LNCAP (cell line): ENCODE data around the gene SAMD13.

Experiments used
- TF ChIP-seq, protein P1 (sequence below): fragments of 450-650 bp; IDR thresholded peaks from 2 replicates; pipeline ENCODE4 v1.5.1; 2017; ENCODE audit warnings: mild to moderate bottlenecking

Gene SAMD13

DNA sequence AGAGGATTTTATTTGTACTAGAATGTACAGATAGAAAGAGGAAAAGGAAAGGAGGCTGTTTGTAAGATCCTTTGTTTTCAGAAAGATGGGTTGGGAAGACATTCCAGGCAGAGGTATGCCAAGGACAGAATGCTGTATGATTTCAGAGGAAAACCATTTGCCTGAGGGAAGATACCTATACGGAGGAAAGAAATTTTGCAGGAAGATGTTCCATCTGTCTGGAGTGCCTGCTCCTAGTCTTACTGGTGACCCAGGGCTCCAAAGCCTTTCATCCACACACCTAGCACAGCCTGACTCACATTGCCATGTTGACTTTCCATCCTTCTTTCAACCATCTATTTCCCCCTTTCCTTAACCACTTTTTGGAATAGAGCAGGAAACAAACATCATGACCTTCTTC lies 18.2 kb downstream of the SAMD13 start:
- TF ChIP-seq, protein P1, sequence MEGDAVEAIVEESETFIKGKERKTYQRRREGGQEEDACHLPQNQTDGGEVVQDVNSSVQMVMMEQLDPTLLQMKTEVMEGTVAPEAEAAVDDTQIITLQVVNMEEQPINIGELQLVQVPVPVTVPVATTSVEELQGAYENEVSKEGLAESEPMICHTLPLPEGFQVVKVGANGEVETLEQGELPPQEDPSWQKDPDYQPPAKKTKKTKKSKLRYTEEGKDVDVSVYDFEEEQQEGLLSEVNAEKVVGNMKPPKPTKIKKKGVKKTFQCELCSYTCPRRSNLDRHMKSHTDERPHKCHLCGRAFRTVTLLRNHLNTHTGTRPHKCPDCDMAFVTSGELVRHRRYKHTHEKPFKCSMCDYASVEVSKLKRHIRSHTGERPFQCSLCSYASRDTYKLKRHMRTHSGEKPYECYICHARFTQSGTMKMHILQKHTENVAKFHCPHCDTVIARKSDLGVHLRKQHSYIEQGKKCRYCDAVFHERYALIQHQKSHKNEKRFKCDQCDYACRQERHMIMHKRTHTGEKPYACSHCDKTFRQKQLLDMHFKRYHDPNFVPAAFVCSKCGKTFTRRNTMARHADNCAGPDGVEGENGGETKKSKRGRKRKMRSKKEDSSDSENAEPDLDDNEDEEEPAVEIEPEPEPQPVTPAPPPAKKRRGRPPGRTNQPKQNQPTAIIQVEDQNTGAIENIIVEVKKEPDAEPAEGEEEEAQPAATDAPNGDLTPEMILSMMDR: no peak

DNA sequence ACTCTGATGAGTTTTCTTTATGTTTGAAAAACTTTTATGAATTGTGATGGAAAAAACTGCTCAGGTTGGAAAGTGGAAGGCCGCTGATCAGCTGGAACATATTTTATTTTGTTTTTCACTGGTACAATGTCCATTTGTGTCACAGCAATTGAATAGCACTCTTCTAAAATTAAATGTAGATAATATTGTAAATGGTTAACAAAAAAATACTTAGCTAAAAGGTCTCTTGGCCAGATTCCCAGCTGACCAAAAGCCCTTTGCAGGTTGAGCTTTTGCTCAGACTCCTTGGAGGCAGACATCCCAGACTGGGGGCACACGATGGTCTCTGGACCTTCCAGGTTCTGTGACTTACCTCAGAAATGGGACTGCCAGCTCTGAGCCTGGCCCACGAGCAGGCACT lies 26.3 kb downstream of the SAMD13 start:
- TF ChIP-seq, protein P1: no peak

DNA sequence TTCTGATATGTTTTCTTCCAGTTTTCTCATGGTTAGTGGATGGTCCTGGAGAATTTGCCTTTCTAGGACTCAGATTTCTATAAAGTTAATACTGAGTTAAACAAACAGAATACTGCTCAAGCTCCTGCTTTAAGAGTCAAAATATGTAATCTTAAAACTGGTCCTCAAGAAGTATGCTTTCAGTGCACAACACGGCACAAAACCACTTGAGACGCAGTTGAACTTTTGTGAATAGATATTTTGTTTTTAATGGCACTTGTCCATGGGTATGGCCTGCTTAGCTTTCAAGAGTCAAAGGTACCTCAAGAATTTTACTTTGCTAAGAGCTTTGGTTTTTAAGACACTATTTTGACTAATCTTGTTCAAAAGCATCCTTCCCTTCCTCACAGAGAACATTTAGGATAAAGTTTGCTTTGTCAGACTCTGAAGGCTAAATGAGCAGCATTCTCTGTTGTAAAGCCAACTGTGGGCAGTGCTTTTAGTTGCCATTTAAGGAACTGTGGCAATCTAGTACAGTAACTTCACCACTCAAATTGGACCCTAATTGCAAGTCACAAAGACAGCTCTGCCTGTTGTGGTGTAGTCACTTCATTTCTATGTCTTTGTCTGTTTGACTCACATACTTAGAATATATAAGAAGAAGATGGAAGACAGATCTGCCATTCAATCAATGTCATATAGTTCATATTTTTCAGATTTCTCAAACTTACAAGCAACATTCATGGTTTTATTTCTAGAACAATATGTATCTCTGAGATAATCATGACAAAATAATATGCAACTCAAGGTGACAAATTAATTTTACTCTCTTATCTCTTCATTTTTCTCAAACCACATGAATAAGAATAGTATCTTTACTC lies 28.8 kb downstream of the SAMD13 start:
- TF ChIP-seq, protein P1: no peak

DNA sequence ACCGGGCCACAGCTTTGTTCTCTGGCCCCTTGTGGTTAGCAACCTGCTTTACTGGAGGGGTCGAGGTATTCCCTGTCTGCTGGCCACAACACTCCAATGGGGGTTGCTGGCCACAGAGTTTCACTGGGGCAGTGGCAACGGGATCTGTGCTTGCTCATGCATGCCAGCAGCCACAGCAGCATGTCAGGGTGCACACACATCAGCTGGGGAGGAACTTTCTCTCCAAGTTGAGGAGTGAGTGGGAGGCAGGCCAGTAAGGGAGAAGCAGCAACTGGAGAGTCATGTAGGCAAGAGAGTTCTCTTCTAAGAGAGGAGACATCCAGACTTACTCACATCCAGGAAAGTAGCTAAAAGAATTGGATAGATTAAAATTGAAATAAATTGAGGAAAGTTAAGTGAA lies 38.0 kb downstream of the SAMD13 start:
- TF ChIP-seq, protein P1: no peak

DNA sequence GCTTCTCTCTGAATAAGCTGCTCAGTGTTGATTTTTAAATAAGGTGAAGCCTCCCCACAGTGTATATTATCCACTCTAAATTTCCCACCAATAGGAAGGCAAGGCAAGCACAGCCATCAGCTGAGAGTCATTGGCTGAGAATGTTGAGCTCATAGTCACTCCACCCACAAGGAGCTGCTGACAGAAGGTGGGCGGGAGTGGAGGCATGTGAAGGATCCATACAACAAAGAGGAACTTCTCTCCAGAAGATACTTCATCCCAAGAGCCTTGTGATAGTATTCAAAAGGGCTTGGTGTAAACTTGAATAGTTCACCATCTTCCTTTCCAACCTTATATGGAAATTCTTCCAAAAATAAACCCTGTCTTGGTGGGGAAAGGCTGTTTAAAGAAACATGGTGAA lies 42.8 kb downstream of the SAMD13 start:
- TF ChIP-seq, protein P1: no peak

DNA sequence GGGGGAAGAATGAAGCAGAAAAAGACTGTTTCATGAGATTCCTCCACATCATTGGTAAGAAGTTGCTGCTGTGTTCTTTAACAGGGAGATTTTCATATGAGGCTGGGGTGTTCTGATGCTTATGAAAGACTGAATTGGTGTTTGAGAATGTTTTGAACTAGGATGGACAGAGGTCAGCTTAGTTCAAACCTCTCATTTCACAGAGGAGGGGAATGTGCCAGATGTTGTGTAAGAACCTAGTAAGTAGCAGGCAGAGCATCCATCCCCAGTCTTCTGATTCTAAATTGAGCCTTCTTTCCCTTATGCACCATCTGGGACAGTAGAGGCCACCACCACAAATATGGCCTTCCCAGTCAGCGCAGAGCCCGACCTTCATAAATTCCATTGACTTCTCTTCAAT lies 43.7 kb downstream of the SAMD13 start:
- TF ChIP-seq, protein P1: no peak

DNA sequence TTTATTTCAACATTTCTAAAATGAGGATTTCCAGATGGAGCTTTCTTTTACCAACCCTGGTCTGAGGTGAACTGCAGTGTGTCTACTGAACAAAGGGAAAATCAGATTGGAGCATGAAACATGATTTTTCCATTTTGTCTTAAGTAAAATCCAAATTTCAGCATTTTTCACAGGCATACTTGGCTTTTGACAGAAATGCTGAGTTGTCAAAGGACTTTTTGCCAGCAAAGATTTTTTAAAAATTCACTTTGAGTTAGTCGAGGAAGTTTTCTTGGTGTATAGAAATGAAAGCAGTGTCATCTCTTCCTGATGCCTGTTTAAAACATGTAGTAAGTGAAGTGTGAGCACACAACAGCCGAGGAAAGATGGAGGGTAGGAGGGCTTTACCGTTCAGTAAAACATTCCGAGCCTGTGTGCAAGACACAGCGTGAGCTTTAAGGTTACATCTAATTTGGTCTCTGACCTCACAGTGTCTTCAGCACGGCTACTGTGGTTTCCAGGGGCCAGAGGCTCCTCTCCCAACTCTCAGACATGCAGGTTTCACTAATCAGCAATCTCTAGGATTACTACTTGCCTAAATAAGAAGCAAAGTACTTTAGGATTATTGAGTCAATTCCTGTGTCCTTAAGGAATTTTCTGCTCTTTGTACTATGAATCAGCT lies 45.9 kb downstream of the SAMD13 start:
- TF ChIP-seq, protein P1: no peak
